Fibroblast of pulmonary artery (primary cell): Measurements from ENCODE around the gene EGF.
A peak's percentile ranks its signal among the peaks of the same experiment; 100 is the strongest.

Source experiments
- DNase-seq: peaks from one replicate; pipeline ENCODE4 v3.0.0-alpha.2; 2010; ENCODE audit warnings: low read depth
- H3K4me3 ChIP-seq: replicated peaks from 2 replicates; pipeline ENCODE4 v1.5.1; 2011; ENCODE audit warnings: low read depth, mild to moderate bottlenecking, control low read depth, low read length, moderate library complexity
- TF ChIP-seq, protein P1 (sequence below): IDR thresholded peaks from 2 replicates; pipeline ENCODE4 v1.5.1; 2011; ENCODE audit warnings: mild to moderate bottlenecking, control low read depth, low read length, inconsistent platforms; ENCODE audit errors: missing control alignments

EGF gene

GRCh38 chr4:110041735-110042134 lies 129.1 kb downstream of the EGF start:
- TF ChIP-seq, protein P1, sequence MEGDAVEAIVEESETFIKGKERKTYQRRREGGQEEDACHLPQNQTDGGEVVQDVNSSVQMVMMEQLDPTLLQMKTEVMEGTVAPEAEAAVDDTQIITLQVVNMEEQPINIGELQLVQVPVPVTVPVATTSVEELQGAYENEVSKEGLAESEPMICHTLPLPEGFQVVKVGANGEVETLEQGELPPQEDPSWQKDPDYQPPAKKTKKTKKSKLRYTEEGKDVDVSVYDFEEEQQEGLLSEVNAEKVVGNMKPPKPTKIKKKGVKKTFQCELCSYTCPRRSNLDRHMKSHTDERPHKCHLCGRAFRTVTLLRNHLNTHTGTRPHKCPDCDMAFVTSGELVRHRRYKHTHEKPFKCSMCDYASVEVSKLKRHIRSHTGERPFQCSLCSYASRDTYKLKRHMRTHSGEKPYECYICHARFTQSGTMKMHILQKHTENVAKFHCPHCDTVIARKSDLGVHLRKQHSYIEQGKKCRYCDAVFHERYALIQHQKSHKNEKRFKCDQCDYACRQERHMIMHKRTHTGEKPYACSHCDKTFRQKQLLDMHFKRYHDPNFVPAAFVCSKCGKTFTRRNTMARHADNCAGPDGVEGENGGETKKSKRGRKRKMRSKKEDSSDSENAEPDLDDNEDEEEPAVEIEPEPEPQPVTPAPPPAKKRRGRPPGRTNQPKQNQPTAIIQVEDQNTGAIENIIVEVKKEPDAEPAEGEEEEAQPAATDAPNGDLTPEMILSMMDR: no peak
- no peak overlapping the region for H3K4me3 ChIP-seq
- DNase-seq: no peak

GRCh38 chr4:110042545-110043517 lies 130.1 kb downstream of the EGF start:
- no peak for DNase-seq
- TF ChIP-seq, protein P1: no peak
- no peak overlapping the region for H3K4me3 ChIP-seq

DNA sequence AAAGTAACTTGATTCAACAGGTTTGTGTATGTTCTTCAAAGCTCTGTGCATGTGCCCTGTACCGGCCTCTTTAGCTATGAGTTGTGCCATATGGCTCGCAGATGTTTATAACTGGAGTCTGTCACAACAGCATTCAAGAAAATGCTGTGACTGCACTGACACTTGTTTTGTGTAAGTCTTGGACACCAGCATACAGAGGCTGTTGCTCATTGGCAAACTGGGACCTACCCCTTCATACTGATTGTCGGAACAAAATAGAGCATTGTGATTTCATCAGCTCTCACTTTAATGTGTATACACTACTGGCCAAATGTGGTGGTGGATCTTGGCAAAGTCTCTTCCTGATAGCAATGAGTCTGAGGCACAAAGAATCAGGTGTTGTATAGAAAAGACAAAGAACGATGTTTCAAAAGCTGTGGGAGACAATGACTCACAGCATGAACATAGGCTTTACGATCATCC lies 133.9 kb downstream of the EGF start:
- no peak overlapping the region for H3K4me3 ChIP-seq
- DNase-seq: no peak
- TF ChIP-seq, protein P1: no peak

- DNase-seq: peak; percentile 62
- TF ChIP-seq, protein P1: peak; percentile 92
Observed at GRCh38 chr4:110049951-110050925, 137.6 kb downstream of the EGF start.

DNA sequence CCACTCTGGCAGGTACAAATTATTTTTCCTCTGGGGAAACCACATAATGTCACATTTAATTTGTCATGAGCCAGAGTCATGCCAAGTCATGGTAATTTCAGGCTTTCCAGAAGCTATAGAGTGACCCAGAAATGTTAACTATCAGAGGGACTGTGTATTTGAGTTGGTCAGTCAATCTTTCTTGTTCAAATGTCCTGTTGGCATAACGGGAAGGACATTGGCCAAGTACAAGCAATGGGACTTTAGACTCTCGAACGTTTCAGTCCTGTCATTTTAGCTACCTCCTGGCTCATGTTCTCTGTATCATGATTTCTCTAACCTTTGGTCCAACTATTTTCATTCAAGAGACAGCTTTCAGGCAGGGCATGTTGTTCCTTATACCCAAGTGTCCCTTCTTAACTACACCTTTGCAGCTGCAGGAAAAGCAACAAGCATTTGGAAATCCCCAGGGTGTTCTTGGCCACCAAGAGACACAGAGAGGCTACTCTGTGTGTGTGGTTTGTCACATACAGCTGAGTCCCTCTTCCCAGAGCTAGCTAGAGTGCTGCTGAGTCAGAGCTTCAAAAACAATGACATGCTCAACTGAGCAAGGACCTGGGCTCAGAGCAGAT lies 142.6 kb downstream of the EGF start:
- H3K4me3 ChIP-seq: no peak overlapping the region
- peak; percentile 18 for DNase-seq
- TF ChIP-seq, protein P1: no peak

More at GRCh38 chr4:110049951-110050925, 137.6 kb downstream of the EGF start:
- H3K4me3 ChIP-seq: no peak overlapping the region

DNA sequence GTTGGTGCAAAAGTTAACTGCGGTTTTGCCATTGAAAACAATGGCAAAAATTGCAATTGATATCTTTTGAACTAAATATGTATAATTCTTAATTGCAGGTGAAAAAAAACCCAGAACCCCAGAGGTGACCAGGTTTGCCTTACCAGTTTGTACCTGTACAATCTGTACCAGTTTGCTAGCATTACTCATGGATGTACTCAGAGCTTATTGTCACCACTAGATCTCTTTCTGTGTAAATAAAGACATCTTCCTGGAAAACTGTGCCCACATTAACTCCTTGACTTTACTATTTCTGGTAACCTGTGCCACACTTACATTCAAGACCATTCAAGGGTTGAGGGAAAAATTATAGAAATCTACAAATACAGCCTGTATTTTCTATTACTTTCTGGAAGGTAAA lies 146.0 kb downstream of the EGF start:
- TF ChIP-seq, protein P1: no peak
- no peak for DNase-seq
- no peak overlapping the region for H3K4me3 ChIP-seq
